Right lobe of liver (tissue), 4 donors: Measurements from ENCODE around the gene SUCLG2.

Experiments
- CTCF ChIP-seq, 4 donors: fragments of 200-600 bp in 3 of 4; fragments of 450-650 bp in 1 of 4; IDR thresholded peaks; one replicate each; pipeline versions ENCODE4 v1.5.1 to v1.8.0; 2016 to 2022; ENCODE audit warnings: antibody characterized with exemption in 4 of 4, mild to moderate bottlenecking in 2 of 4
- POLR2A ChIP-seq: fragments of 450-650 bp; IDR thresholded peaks from one replicate; pipeline ENCODE4 v1.6.1; 2017; ENCODE audit warnings: antibody characterized with exemption, mild to moderate bottlenecking
- donor health status: DM: no; HTN: no; CAD: no.
- donor health status: DM: no; HTN: no; CAD: no.
- donor health status: DM: no; HTN: yes; CAD: no.

GRCh38 chr3:67599821-67600220 is 54.6 kb downstream of the SUCLG2 start:
- TF ChIP-seq CTCF (IDR thresholded peaks at IDR 0.05) (no peak), POLR2A (no peak)
